MM.1S (cell line): ENCODE data around the gene KCTD10.

ENCODE experiments used
- CTCF ChIP-seq: fragments of 300-600 bp; sonication (generic); IDR thresholded peaks from 2 replicates; pipeline ENCODE4 v1.5.1; 2016; ENCODE audit warnings: antibody characterized with exemption, low read length, mixed read lengths
- EZH2 ChIP-seq: fragments of 300-600 bp; sonication (generic); optimal IDR thresholded peaks from 2 replicates; pipeline ENCODE3; 2017; ENCODE audit warnings: low read depth, mild to moderate bottlenecking, antibody characterized with exemption, low read length, mixed read lengths

- TF ChIP-seq EZH2 = no peak
- TF ChIP-seq CTCF = no peak
Observed at GRCh38 chr12:109447482-109447881, 29.6 kb downstream of the KCTD10 start.
